HuH-7 (cell line): ENCODE measurements around the gene NRCAM.
A peak's percentile ranks its signal among the peaks of the same experiment; 100 is the strongest.

Experiments used
- DNase-seq: peaks from one replicate; pipeline ENCODE4 v3.0.0; 2011; ENCODE audit warnings: low spot score

The NRCAM gene

DNA sequence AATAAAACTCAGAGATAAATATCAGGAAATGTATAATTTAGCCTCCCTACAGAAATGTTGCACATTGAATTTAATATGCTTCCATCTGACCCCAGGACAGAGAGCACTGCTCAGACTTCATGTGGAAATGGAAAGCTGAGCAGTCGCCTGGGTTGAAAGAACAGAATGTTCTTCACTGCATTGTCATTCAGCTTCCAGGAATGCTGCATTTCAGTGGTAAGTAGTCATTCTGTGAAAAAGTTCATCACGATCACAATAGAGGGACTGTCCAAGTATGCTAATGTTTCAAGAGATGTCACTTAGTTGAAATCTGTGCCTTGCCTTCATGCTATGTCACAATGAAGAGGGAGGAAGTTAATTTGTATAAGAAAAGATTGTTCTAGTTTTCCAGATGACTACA, 147.3 kb downstream of the NRCAM start:
- no peak for DNase-seq

DNA sequence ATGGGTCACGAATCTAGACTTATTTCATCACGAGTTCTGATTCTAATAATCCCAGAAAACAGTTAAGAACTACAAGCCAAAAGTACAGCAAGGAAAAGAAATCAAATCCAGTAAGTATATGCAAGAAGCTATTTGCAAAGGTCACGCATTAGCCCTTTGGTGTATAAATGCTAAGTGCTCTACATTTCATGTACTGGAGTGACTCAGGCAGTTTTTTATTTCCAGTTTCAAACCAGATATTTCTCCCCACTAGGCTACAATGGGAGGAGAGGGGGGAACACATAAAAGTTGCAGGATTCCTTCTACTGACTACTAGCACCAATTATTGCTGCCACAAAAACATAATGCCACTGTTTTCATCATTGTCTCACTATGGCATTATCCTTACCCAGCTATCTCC, 148.0 kb downstream of the NRCAM start:
- DNase-seq = no peak

GRCh38 chr7:108307595-108307994, 148.6 kb downstream of the NRCAM start:
- no peak for DNase-seq

DNA sequence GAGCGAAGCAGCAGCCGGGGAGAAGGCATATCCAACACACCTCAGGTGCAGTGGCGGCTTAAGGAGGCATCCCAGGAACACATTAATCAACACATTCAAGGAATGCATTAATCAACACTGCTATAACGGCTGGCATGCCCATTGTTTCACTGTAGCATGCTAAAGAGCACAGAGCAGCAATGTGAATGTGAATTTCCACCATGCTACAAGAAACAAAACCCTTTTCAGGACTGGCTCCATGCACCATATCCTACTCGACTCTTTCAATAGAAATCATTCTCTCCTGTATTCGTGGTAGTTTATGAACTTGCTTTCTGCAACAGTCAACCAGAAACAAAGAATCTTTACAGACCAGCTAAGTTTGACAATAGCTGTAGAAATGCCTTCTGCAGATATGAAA, 149.0 kb downstream of the NRCAM start:
- no peak for DNase-seq

GRCh38 chr7:108303332-108303731, 152.9 kb downstream of the NRCAM start:
- no peak for DNase-seq

- DNase-seq = no peak
Measured at GRCh38 chr7:108301387-108301786, 154.8 kb downstream of the NRCAM start.

GRCh38 chr7:108299251-108299973, 156.8 kb downstream of the NRCAM start:
- peak; percentile 30 for DNase-seq

DNA sequence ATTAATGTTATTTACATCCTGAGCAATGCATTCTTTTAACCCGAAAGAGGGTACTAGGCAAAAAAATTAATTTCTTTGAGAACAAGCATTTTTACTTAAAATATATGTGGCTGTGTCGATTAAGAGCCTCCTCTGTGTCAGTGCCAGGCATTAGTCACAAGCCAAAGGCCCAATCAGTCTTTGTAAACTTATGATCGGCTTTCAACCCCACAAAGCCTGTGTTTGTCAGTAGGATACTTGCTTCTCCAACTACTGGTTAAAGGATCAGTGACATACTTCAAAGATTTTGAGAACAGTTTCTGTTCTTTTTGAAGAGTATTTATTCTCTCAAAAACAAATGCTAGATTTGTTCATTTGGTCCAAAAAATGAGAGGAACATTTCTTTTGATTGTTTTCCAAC, 159.3 kb downstream of the NRCAM start:
- DNase-seq = no peak

DNA sequence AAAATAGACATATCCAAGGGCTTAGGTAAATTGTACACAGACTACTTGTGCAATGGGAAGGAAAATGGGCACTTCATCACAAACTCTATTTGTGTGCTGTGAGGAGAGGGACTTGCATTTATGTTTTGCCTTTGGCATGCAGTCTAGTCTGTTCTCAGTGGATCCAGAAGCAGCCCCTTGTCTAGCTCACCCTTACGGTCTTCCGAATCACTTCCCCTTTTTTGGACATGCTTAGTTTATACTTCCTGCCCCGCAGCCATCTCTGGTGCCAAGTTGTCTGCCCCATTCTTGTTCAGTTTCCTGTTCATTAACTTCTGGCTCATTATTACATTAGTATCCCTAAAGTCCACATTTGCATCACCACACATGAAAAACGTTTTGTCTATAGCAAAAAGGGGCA, 161.6 kb downstream of the NRCAM start:
- DNase-seq = no peak

- DNase-seq = no peak
Measured at GRCh38 chr7:108293149-108293612, 163.1 kb downstream of the NRCAM start.

- no peak for DNase-seq
Measured at GRCh38 chr7:108292541-108292940, 163.7 kb downstream of the NRCAM start.

GRCh38 chr7:108291791-108292440, 164.3 kb downstream of the NRCAM start:
- DNase-seq = no peak

- DNase-seq = no peak
Measured at GRCh38 chr7:108291152-108291508, 165.1 kb downstream of the NRCAM start.

DNA sequence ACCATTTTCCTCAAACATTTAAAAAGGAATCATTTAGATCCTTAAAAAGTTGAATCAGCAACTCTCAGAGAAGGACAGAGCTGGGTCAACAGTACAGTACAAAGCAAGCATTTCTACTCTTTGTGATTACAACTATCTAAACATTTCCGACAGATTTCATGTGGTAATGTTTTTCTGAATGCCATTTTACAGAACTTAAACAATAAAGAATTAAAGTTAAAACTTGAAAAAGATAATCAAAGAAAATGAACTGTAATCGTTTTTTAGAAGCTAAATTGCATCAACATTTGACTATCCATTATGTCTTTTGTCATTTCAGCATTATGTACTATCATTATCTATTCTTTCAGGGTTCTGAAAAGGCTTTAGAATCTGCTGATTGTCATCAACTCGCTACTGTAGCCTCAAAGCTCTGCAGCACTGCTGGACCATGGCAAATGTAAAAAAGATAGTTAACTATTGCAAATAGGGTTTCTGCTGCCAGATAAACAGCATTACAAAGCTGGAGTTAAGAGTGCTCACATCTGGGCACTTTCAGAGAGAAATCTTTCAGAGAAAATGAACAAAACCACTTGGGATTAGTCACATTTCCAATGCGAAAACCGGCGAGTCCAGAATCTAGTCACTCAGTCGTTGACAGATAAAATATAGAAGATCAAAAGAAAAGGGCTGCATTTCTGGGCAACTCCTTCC, 165.6 kb downstream of the NRCAM start:
- DNase-seq = no peak

DNA sequence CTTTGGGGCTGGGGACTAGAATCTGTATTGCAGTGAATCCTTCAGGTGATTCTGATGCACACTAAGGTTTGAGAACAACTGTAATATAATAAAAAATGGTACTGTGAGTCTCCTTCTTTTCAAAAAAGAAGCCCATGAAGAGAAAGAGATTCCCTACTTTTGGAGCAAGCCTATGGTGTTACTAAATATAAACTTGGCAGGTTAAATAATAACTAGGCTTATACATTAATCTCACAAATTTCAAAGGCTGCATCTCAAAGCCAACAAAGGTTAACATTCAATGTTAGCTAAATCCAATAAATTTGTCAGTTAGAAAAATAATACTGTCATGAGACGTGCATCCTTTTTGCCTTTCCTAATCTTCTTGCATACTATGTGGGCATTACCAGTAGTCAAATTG, 166.4 kb downstream of the NRCAM start:
- no peak for DNase-seq

GRCh38 chr7:108287857-108288256, 168.4 kb downstream of the NRCAM start:
- DNase-seq = no peak

DNA sequence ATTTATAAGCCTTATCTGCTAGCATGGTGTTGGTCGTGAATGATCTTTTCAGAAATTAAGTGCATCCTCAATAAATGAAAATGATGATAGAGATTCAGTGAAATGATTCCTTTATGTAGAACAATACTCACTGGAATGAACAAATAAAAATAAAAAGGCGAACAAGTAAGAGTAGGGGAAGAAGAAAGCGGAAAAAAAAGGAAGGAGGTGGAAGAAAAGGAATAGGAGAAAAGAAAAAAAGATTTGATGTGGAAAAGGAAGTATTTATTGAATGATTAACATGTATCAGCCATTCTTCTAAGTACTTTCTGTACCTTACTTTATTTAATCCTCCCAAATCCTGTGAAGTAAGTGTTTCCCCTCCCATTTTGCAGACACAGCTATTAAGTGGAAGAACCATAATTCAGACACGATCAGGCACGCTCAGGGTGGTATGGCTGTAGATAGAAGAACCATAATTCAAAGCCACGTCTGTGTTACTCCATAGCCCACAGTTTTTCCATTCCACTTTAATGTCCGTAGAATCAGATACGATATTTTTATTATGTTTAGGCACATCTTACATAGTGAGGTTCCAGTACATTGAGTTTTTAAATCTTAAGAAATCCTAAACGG, 169.8 kb downstream of the NRCAM start:
- DNase-seq = no peak

GRCh38 chr7:108285778-108286177, 170.5 kb downstream of the NRCAM start:
- no peak for DNase-seq

DNA sequence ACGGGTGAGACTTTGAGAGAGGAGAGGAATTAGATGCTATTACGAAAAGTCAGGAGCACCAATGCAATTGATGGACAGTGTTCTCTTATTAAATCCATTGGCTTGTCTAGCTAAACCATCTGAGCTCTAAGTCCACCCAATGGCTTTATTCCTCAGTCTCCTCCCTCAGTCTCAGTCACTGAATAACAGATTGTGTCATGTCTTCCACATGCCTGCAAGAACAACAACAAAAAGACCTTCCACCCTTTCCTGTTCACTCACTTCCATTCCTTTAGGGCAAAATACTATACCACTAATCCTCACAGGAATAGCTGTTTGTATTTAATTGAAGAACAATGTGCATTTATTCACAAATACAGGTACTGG, 171.2 kb downstream of the NRCAM start:
- DNase-seq = no peak

DNA sequence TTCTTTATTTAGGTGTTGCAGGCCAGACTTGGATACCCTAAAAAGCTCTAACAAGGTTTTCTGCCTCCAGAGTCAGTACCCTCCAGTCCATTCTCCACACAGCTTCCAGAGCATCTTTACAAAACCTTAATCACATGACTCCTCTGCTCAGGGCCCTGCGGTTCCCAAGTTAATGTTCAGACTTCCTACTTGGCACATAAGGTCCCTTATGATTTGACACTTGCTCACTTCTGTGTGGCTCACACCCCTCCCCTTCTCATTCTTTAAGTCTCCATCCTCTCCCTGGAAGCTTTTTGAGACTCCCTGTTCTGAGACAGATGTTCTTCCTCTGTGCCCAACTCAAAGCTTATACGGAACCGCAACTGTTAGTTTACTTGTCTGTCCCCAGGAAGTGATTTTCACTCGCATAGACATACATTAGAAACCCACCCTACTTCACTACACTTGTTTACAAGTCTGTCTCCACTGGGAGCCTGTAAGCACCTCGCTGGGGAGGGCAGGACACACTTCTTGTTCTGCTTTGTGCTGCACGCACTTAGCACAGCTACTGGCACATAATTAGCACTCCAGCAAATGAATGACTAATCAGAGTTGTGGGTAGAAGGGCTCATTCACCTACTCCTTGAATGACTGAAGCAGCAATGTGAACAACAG, 171.8 kb downstream of the NRCAM start:
- DNase-seq = no peak

DNA sequence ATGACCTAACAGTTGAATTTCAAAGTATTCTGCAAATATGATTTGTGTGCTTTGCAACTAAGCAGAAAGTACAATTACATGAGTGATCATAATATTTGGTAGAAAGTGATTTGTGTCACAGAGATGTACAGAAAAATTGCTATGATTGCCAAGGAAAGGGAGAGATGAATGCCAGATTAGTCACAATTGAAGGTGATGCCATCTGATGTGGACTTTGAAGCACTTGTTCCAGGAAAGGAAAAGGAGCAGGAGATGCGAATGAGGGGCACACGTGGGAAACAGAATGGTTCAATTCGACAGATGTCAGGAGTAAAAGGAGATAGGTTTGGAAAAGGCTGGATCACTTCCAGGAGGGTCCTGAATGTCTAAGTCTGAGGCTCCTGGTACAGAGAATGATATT, 173.0 kb downstream of the NRCAM start:
- DNase-seq = no peak

DNA sequence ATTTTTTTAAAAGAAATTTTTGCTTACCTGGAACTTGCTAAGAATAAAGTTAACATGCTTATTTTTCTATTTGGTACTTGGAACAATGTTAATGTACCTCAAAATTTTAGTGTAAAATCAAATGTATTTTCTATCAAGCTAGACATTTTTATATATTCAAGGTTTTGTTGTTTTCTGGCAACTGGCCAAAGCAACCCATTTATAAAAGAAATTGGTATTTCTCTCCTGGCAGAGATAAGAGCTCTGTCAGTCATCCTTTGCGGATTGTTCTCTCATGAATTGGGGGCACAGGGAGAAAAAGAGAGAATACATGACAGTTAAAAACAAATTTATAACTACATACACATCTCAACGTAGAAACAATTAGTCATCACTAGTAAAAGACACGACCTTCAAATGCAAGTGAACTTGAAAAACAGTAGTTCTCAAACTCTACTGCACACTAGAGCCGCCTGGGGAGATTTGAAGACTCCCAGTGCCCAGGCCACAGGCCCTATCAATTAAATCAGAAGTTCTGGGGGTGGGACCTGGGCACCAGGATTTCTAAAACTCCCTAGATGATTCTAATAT, 173.7 kb downstream of the NRCAM start:
- DNase-seq = no peak
